Measurements from ENCODE around the gene TBC1D2. TPM values are rescaled to one million over a fixed set of nuclear protein-coding genes. Genes with fewer than 3 reads are reported as not detected.

TBC1D2 gene
- total and polyA plus RNA-seq, 2 experiments from 2014 or later, result 3.7 to 6.8 TPM

- Mint-ChIP-seq H3K27me3 (ENCODE audit: insufficient read depth, low read depth, poor library complexity) (peaks cover 10% of the 10 kb centered on the region), H3K4me3 (no peak overlapping the region), H3K9me3 (no peaks in the 10 kb centered on the region), H3K4me1 (peaks cover 62% of the 10 kb centered on the region), H3K36me3 (ENCODE audit: low read depth) (no peaks in the 10 kb centered on the region), H3K27ac (no peak overlapping the region)
- Histone ChIP-seq H3K4me2 (no peak overlapping the region), H3K36me3 (ENCODE audit: insufficient read depth) (no peaks in the 10 kb centered on the region), H2AFZ (no peak overlapping the region), H3K27me3 (ENCODE audit: insufficient read depth) (no peaks in the 10 kb centered on the region), H3K4me3 (no peak overlapping the region), H3K79me2 (replicated peaks; ENCODE audit: insufficient read depth) (peaks cover 35% of the 10 kb centered on the region), H4K20me1 (replicated peaks; ENCODE audit: insufficient read depth) (peaks cover 6% of the 10 kb centered on the region; the same call in 1 of the 2 replicates), H3K9me2 (ENCODE audit: insufficient read depth) (no peaks in the 10 kb centered on the region), H3K27ac (ENCODE audit: low read depth) (no peak overlapping the region), H3K4me1 (ENCODE audit: insufficient read depth) (peaks cover 29% of the 10 kb centered on the region), H3F3A (replicated peaks; ENCODE audit: low read depth) (peaks cover 6% of the 10 kb centered on the region; the same call in 1 of the 2 replicates)
- ATAC-seq (no peak), DNase-seq (ENCODE audit: low spot score) (no peak)
- no peak for TF ChIP-seq CREB1 (CRISPR knock-in tag; IDR thresholded peaks at IDR 0.05; ENCODE audit: low read depth)
- TF ChIP-seq REST (IDR thresholded peaks at IDR 0.05; ENCODE audit: unreplicated experiment), result no peak
- no peak for TF ChIP-seq CTCF (conservative IDR thresholded peaks at IDR 0.05; ENCODE audit: low read depth in 2 of 2)
- no peak for TF ChIP-seq NANOG (IDR thresholded peaks at IDR 0.05; ENCODE audit: borderline replicate concordance)
- TF ChIP-seq EZH2phosphoT487 (IDR thresholded peaks at IDR 0.05; ENCODE audit: unreplicated experiment), result no peak
- no peak for TF ChIP-seq JUNB (IDR thresholded peaks at IDR 0.05; ENCODE audit: unreplicated experiment)
- TF ChIP-seq ZNF114 (CRISPR knock-in tag; IDR thresholded peaks at IDR 0.05), result no peak
- TF ChIP-seq ZNF462 (CRISPR knock-in tag; IDR thresholded peaks at IDR 0.05), result no peak
- no peak for TF ChIP-seq STAT1 (IDR thresholded peaks at IDR 0.05; ENCODE audit: unreplicated experiment)
- no peak for TF ChIP-seq ZNF331 (CRISPR knock-in tag; IDR thresholded peaks at IDR 0.05; ENCODE audit: low read depth)
- TF ChIP-seq POLR2AphosphoS5 (IDR thresholded peaks at IDR 0.05; ENCODE audit: low read depth), result no peak
- no peak for TF ChIP-seq ETS1 (IDR thresholded peaks at IDR 0.05)
- no peak for TF ChIP-seq EZH2 (IDR thresholded peaks at IDR 0.05; ENCODE audit: low read depth, unreplicated experiment)
Observed at GRCh38 chr9:98175762-98176161, 79.7 kb downstream of the TBC1D2 start.
